Measurements from ENCODE around the gene JMJD4. TPM values are rescaled to one million over a fixed set of nuclear protein-coding genes. Genes with fewer than 3 reads are reported as not detected.

The JMJD4 gene
- total and polyA plus RNA-seq, 9 of the 15 experiments (the other 6 are each of a cell fraction or from before 2014, with no cell fraction given) = 1.4 to 42.6 (median 29.2) TPM

DNA sequence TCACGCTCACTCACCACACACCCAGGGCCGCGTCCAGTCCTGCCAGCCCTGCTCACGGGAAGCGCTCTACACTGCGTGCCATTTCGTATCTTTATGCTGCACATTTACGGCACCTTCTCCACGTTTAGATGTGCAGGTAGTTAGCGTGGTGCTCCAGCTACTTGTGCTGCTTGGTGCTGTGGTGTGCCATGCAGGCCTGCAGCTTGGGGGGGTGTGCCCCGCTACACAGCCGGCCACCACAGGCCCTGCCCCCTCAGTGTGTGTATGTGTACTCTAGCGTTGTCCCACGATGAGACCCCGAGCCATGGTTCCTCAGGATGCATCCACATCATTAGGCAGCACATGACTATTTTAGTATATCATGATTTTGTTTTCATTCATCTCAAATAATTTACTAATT lies 38.5 kb upstream of the JMJD4 start:
- intact Hi-C loops (cut with micrococcal nuclease) (no loop called here), in situ Hi-C loops (cut with MboI) (no loop called here)
- no peak for DNase-seq (ENCODE audit: extremely low read depth in 1 of 4, low spot score in 3 of 4)
- Histone ChIP-seq H2AFZ (ENCODE audit: low read depth, low read length) (no peak overlapping the region), H3K79me2 (ENCODE audit: control insufficient read depth, insufficient read depth, low read length) (no peaks in the 10 kb centered on the region), H3K4me3 (no peak overlapping the region), H3K4me1 (replicated peaks in 1 of 2; ENCODE audit: control insufficient read depth in 2 of 2, insufficient read depth in 2 of 2, low read length in 2 of 2) (peaks cover 0 to 7% of the 10 kb centered on the region in 2 experiments; a peak in 1 of 5 replicates), H3K9me1 (ENCODE audit: control insufficient read depth, insufficient read depth, low read length) (peaks cover 3% of the 10 kb centered on the region), H3K9me3 (replicated peaks; ENCODE audit: control insufficient read depth, insufficient read depth, low read depth, low read length) (no peaks in the 10 kb centered on the region), H3K27me3 (ENCODE audit: control insufficient read depth in 2 of 2, insufficient read depth in 2 of 2, low read length in 2 of 2) (no peaks in the 10 kb centered on the region), H3K9ac (ENCODE audit: insufficient read depth in 1 of 2, low read depth in 2 of 2, low read length in 2 of 2) (no peak overlapping the region; a peak in 1 of 4 replicates), H3K27ac (ENCODE audit: extremely low read depth, low read depth, low read length) (no peak overlapping the region), H3K4me2 (ENCODE audit: insufficient read depth, low read length) (no peak overlapping the region), H4K20me1 (replicated peaks; ENCODE audit: control insufficient read depth, insufficient read depth, low read length) (peaks cover 6% of the 10 kb centered on the region; the same call in 1 of the 2 replicates), H3K36me3 (ENCODE audit: control insufficient read depth, insufficient read depth, low read length) (peaks cover 29% of the 10 kb centered on the region; the same call in 2 of the 3 replicates)
- 87% methylated on average over 15 of the region's 15 CpGs for WGBS (ENCODE audit: insufficient coverage, low coverage, missing lambda C conversion rate)
- POLR2A ChIA-PET = interaction anchor here (0.6 kb wide), 1 partner anchor 150 kb away, joined by 3 read pairs; no protein-coding TSS in a partner anchor
- CTCF ChIA-PET (ENCODE audit: low intra/inter-chr PET ratio) = no interaction called here
- no peak for FAIRE-seq
- BruUV-seq (replicated peaks) = no TSS peak
- ATAC-seq = no peak
- no peak for TF ChIP-seq KHSRP (IDR thresholded peaks at IDR 0.05)
- no peak for TF ChIP-seq STAT5A (IDR thresholded peaks at IDR 0.05; ENCODE audit: borderline replicate concordance, low read length)
- no peak for TF ChIP-seq BACH1 (tag; IDR thresholded peaks at IDR 0.05)
- TF ChIP-seq ZNF184 (CRISPR knock-in tag; IDR thresholded peaks at IDR 0.05) = no peak
- TF ChIP-seq, protein P1, sequence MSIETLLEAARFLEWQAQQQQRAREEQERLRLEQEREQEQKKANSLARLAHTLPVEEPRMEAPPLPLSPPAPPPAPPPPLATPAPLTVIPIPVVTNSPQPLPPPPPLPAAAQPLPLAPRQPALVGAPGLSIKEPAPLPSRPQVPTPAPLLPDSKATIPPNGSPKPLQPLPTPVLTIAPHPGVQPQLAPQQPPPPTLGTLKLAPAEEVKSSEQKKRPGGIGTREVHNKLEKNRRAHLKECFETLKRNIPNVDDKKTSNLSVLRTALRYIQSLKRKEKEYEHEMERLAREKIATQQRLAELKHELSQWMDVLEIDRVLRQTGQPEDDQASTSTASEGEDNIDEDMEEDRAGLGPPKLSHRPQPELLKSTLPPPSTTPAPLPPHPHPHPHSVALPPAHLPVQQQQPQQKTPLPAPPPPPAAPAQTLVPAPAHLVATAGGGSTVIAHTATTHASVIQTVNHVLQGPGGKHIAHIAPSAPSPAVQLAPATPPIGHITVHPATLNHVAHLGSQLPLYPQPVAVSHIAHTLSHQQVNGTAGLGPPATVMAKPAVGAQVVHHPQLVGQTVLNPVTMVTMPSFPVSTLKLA (conservative IDR thresholded peaks at IDR 0.05) = no peak
- no peak for TF ChIP-seq PPARD (CRISPR knock-in tag; IDR thresholded peaks at IDR 0.05)
- no peak for TF ChIP-seq RFX1 (IDR thresholded peaks at IDR 0.05)
- no peak for TF ChIP-seq SIRT6 (IDR thresholded peaks at IDR 0.05; ENCODE audit: low read depth, low read length)
- no peak for TF ChIP-seq NFATC3 (IDR thresholded peaks at IDR 0.05)
- no peak for TF ChIP-seq AFF1 (IDR thresholded peaks at IDR 0.05; ENCODE audit: low read depth in 1 of 2, partially characterized antibody in 2 of 2)
- no peak for TF ChIP-seq SMAD1 (IDR thresholded peaks at IDR 0.05; ENCODE audit: low read depth, low read length, partially characterized antibody)
